Smooth muscle cell (in vitro differentiated cells): ENCODE results near the gene TRUB2. TPM values are rescaled to one million over a fixed set of nuclear protein-coding genes. Genes with fewer than 3 reads are reported as not detected.

ENCODE experiments used
- DNase-seq: peaks from one replicate; lab custom pipeline; 2025; ENCODE audit not compliant: unreplicated experiment; lab: John Stamatoyannopoulos, UW
- H2AFZ ChIP-seq: fragments of 200-600 bp; sonication (generic); 2 replicates; pipeline ENCODE4 v1.6.0; 2016; ENCODE audit warnings: antibody characterized with exemption, low read depth, mild to moderate bottlenecking
- H3F3A ChIP-seq: fragments of 200-600 bp; sonication (generic); 2 replicates; pipeline ENCODE4 v1.6.0; 2017; ENCODE audit warnings: antibody characterized with exemption, low read depth
- H3K27ac ChIP-seq: fragments of 200-600 bp; sonication (generic); 2 replicates; pipeline ENCODE4 v1.5.1; 2016; ENCODE audit warnings: low read depth, mild to moderate bottlenecking
- H3K27me3 ChIP-seq: fragments of 200-600 bp; sonication (generic); 2 replicates; pipeline ENCODE4 v1.6.1; 2016; ENCODE audit warnings: low read depth, mild to moderate bottlenecking
- H3K36me3 ChIP-seq: fragments of 200-600 bp; sonication (generic); 2 replicates; pipeline ENCODE4 v1.5.1; 2016; ENCODE audit warnings: low read depth
- H3K4me1 ChIP-seq: fragments of 200-600 bp; sonication (generic); 2 replicates; pipeline ENCODE4 v1.5.1; 2016; ENCODE audit warnings: low read depth
- H3K4me2 ChIP-seq: fragments of 200-600 bp; sonication (generic); 2 replicates; pipeline ENCODE4 v1.6.0; 2016; ENCODE audit warnings: mild to moderate bottlenecking
- H3K4me3 ChIP-seq: fragments of 200-600 bp; sonication (generic); 2 replicates; pipeline ENCODE4 v1.5.1; 2016; ENCODE audit warnings: mild to moderate bottlenecking
- H3K79me2 ChIP-seq: fragments of 200-600 bp; sonication (generic); 2 replicates; pipeline ENCODE4 v1.6.0; 2016; ENCODE audit warnings: low read depth, mild to moderate bottlenecking
- H3K9ac ChIP-seq: fragments of 200-600 bp; sonication (generic); 2 replicates; pipeline ENCODE4 v1.6.0; 2016; ENCODE audit warnings: low read depth
- H3K9me3 ChIP-seq: fragments of 200-600 bp; sonication (generic); replicated peaks from 2 replicates; pipeline ENCODE4 v1.5.1; 2016; ENCODE audit warnings: low read depth
- H4K20me1 ChIP-seq: fragments of 200-600 bp; sonication (generic); 2 replicates; pipeline ENCODE4 v1.6.0; 2016; ENCODE audit warnings: low read depth
- CTCF ChIP-seq: fragments of 200-600 bp; sonication (generic); IDR thresholded peaks from 2 replicates; pipeline ENCODE4 v1.5.1; 2017; ENCODE audit warnings: borderline replicate concordance, mild to moderate bottlenecking, antibody characterized with exemption; ENCODE audit not compliant: insufficient read depth, poor library complexity, severe bottlenecking
- WGBS: methylation state at CpG from one replicate; pipeline ENCODE4 v1.1.7; 2016; ENCODE audit warnings: low lambda C conversion rate; 5-methylcytosine and 5-hydroxymethylcytosine counted together
- polyA plus RNA-seq: library from polyadenylated mRNA; unstranded; fragments of >200 nt; fragmentation: Nextera tagmentation; extraction: Ambion mirVana; gene quantifications from 2 replicates; pipeline ENCODE4 v1.2.1, GENCODE V29; 2016
- total RNA-seq: library from RNA; depleted of rRNA; stranded (reverse); fragments of >200 nt; gene quantifications from 2 replicates; pipeline ENCODE4 v1.2.3, GENCODE V29; 2014

TRUB2 gene
- total and polyA plus RNA-seq, 2 experiments from 2014 or later, result 9.0 to 33.2 TPM

GRCh38 chr9:128349125-128349524, 26.9 kb upstream of the TRUB2 start:
- TF ChIP-seq CTCF, result no peak
- H3K9me3 ChIP-seq, result no peaks in the 10 kb centered on the region
- WGBS, result 81% methylated on average over 2 of the region's 2 CpGs

GRCh38 chr9:128344931-128345605, 22.8 kb upstream of the TRUB2 start:
- Histone ChIP-seq H3K4me3 (no peak overlapping the region), H3K4me1 (no peaks in the 10 kb centered on the region), H3K79me2 (no peaks in the 10 kb centered on the region), H3K9me3 (no peaks in the 10 kb centered on the region), H3K36me3 (no peaks in the 10 kb centered on the region), H3K27ac (no peak overlapping the region), H2AFZ (no peak overlapping the region), H3F3A (no peaks in the 10 kb centered on the region), H4K20me1 (no peaks in the 10 kb centered on the region), H3K4me2 (no peak overlapping the region), H3K9ac (no peak overlapping the region), H3K27me3 (no peaks in the 10 kb centered on the region)
- TF ChIP-seq CTCF, result no peak
- 97% methylated on average over 28 of the region's 28 CpGs for WGBS
- DNase-seq, result no peak

More at GRCh38 chr9:128349125-128349524, 26.9 kb upstream of the TRUB2 start:
- Histone ChIP-seq H2AFZ (no peak overlapping the region), H3K9ac (no peak overlapping the region), H3K27me3 (no peaks in the 10 kb centered on the region), H3F3A (no peaks in the 10 kb centered on the region), H3K4me2 (no peak overlapping the region), H3K4me1 (no peaks in the 10 kb centered on the region), H3K27ac (no peak overlapping the region), H3K36me3 (no peaks in the 10 kb centered on the region), H3K79me2 (no peaks in the 10 kb centered on the region), H4K20me1 (no peaks in the 10 kb centered on the region), H3K4me3 (no peak overlapping the region)
- no peak for DNase-seq

- no peak for TF ChIP-seq CTCF
- H3F3A ChIP-seq, result no peaks in the 10 kb centered on the region
- H3K4me2 ChIP-seq, result no peak overlapping the region
- no peak overlapping the region for H3K27ac ChIP-seq
- H2AFZ ChIP-seq, result no peak overlapping the region
- no peak overlapping the region for H3K4me3 ChIP-seq
- no peaks in the 10 kb centered on the region for H3K4me1 ChIP-seq
- DNase-seq, result no peak
- H3K36me3 ChIP-seq, result no peaks in the 10 kb centered on the region
- H4K20me1 ChIP-seq, result no peaks in the 10 kb centered on the region
- no peaks in the 10 kb centered on the region for H3K9me3 ChIP-seq
- WGBS, result 95% methylated on average over 4 of the region's 4 CpGs
- no peak overlapping the region for H3K9ac ChIP-seq
- H3K79me2 ChIP-seq, result no peaks in the 10 kb centered on the region
- H3K27me3 ChIP-seq, result no peaks in the 10 kb centered on the region
Observed at GRCh38 chr9:128343855-128344254, 21.6 kb upstream of the TRUB2 start.
